Upper lobe of left lung (tissue), 6 donors: ENCODE results near the gene ARHGEF4. TPM values are rescaled to one million over a fixed set of nuclear protein-coding genes. Genes with fewer than 3 reads are reported as not detected.

Source experiments
- ATAC-seq, 2 donors: fragments of 200-7000 bp; cut with Tn5 transposase; one replicate each; pipeline ENCODE4 v1.9.1; 2022; ENCODE audit warnings: mild to moderate bottlenecking in 2 of 2, moderate library complexity in 2 of 2; ENCODE audit not compliant: low FRiP score in 2 of 2
- DNase-seq, 2 donors: peaks; one replicate each; pipeline ENCODE4 v3.0.0-alpha.2; 2019 to 2020
- H3K27ac ChIP-seq, 4 donors: fragments of 200-600 bp; sonication (generic); one replicate each; pipeline ENCODE4 v1.5.1; 2016 to 2019
- H3K27me3 ChIP-seq, 4 donors: fragments of 200-600 bp; sonication (generic); one replicate each; pipeline ENCODE4 v1.5.1; 2017 to 2019
- H3K36me3 ChIP-seq, 4 donors: fragments of 200-600 bp; sonication (generic); one replicate each; pipeline ENCODE4 v1.5.1; 2016 to 2019
- H3K4me1 ChIP-seq, 4 donors: fragments of 200-600 bp; sonication (generic); one replicate each; pipeline ENCODE4 v1.5.1; 2018 to 2019
- H3K4me3 ChIP-seq, 4 donors: fragments of 200-600 bp; sonication (generic); one replicate each; pipeline ENCODE4 v1.5.1; 2017 to 2019; ENCODE audit warnings: mild to moderate bottlenecking in 2 of 4, moderate library complexity in 1 of 4
- H3K9me3 ChIP-seq, 4 donors: fragments of 200-600 bp; sonication (generic); one replicate each; pipeline ENCODE4 v1.5.1; 2018 to 2019
- EP300 ChIP-seq, 4 donors: sonication (generic); formaldehyde crosslinking; IDR thresholded peaks; one replicate each; pipeline ENCODE4 v1.5.1; 2017; ENCODE audit warnings: antibody characterized with exemption in 4 of 4, control low read depth in 2 of 4
- POLR2A ChIP-seq, 4 donors: fragments of 450-650 bp; IDR thresholded peaks; one replicate each; pipeline ENCODE4 v1.5.1; 2016 to 2017; ENCODE audit warnings: antibody characterized with exemption in 4 of 4, mild to moderate bottlenecking in 2 of 4
- POLR2AphosphoS5 ChIP-seq, 2 donors: sonication (generic); formaldehyde crosslinking; IDR thresholded peaks; one replicate each; pipeline ENCODE4 v1.5.1; 2017; ENCODE audit warnings: antibody characterized with exemption in 2 of 2
- WGBS, 2 donors: methylation state at CpG; one replicate each; pipeline ENCODE4 v1.1.5; 2017 to 2018; 5-methylcytosine and 5-hydroxymethylcytosine counted together
- total RNA-seq, 6 donors: library from RNA; depleted of rRNA in 4 of 6; stranded (reverse); fragments of >200 nt in 4 of 6; gene quantifications; one replicate each; pipeline versions ENCODE4 v1.1.0 to v1.2.1, GENCODE V29; 2016 to 2021
- TF ChIP-seq, protein P1 (sequence below), 6 experiments: fragments of 450-650 bp in 4 of 6; fragments of 200-600 bp in 2 of 6; sonication (generic) in 2 of 6; IDR thresholded peaks; one replicate each; pipeline ENCODE4 v1.5.1; 2016 to 2019; ENCODE audit warnings: antibody characterized with exemption in 6 of 6
- donor health status: DM: no; HTN: no; CAD: no; lungs with moderate emphysema.
- donor health status: DM: no; HTN: yes; CAD: no; lungs with severe emphysema.

The ARHGEF4 gene
- total RNA-seq, 6 donors from 2014 or later, result 10.1 to 101 (median 22.5) TPM

DNA sequence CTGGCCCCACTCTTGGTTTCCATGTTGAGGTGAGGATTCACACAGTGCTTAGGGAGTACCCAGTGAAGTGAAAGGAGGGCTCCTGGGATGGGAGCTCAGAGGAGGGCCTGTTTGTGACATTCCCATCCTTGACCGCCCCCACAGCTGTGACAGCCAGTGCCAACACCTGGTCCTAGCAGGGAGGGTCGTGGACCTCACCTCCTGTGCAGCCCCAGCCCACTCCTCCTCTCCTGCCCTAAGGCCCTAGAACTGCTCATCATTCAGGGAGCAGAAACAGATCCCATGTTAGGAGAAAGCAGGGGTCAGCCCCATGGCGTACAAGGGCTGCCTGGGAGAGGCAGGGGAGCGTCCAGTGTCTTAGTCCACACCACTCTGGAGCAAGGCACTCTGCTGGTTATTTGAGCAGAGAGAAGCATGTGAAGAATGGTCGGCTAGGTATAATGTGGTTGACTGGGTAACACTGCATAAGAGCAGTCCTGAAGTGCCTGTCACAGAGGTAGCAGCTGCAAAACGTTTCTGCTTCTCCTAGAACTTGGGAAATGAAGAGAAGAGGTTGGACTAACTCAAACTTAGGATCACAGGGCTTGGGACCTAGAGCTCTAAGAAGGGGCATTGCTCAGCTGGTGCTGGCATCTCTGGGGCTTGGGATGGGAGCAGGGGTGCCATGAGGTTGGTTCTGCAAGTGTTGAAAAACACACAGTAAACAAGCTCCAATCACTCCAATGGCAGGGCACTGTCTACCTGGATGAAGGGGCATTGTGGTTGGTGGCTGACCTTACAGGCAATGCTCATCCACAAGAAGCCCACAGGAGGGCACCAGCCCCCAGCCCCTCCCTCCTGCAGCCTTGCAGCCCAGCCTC lies 200.9 kb downstream of the ARHGEF4 start:
- Histone ChIP-seq H3K27ac (no peak overlapping the region), H3K27me3 (peaks cover 0 to 13% (median 5%) of the 10 kb centered on the region in 4 donors), H3K9me3 (no peaks in the 10 kb centered on the region), H3K36me3 (no peaks in the 10 kb centered on the region), H3K4me1 (peaks cover 0 to 34% (median 9%) of the 10 kb centered on the region in 4 donors), H3K4me3 (no peak overlapping the region)
- 30 to 53% methylated on average over 5 to 6 of the region's 6 CpGs for WGBS, 2 donors
- no peak for DNase-seq
- TF ChIP-seq POLR2A (IDR thresholded peaks at IDR 0.05), result no peak
- TF ChIP-seq, protein P1, sequence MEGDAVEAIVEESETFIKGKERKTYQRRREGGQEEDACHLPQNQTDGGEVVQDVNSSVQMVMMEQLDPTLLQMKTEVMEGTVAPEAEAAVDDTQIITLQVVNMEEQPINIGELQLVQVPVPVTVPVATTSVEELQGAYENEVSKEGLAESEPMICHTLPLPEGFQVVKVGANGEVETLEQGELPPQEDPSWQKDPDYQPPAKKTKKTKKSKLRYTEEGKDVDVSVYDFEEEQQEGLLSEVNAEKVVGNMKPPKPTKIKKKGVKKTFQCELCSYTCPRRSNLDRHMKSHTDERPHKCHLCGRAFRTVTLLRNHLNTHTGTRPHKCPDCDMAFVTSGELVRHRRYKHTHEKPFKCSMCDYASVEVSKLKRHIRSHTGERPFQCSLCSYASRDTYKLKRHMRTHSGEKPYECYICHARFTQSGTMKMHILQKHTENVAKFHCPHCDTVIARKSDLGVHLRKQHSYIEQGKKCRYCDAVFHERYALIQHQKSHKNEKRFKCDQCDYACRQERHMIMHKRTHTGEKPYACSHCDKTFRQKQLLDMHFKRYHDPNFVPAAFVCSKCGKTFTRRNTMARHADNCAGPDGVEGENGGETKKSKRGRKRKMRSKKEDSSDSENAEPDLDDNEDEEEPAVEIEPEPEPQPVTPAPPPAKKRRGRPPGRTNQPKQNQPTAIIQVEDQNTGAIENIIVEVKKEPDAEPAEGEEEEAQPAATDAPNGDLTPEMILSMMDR (IDR thresholded peaks at IDR 0.05), result no peak
- no peak for TF ChIP-seq EP300 (IDR thresholded peaks at IDR 0.05)
- no peak for TF ChIP-seq POLR2AphosphoS5 (IDR thresholded peaks at IDR 0.05)
- ATAC-seq, result no peak

- TF ChIP-seq, protein P1 (IDR thresholded peaks at IDR 0.05), result no peak
- TF ChIP-seq POLR2AphosphoS5 (IDR thresholded peaks at IDR 0.05), result no peak
- no peak for TF ChIP-seq POLR2A (IDR thresholded peaks at IDR 0.05)
- TF ChIP-seq EP300 (IDR thresholded peaks at IDR 0.05), result no peak
- Histone ChIP-seq H3K9me3 (no peaks in the 10 kb centered on the region), H3K4me3 (no peak overlapping the region), H3K4me1 (peaks cover 0 to 34% (median 9%) of the 10 kb centered on the region in 4 donors), H3K27ac (no peak overlapping the region), H3K27me3 (peaks cover 0 to 13% (median 5%) of the 10 kb centered on the region in 4 donors), H3K36me3 (no peaks in the 10 kb centered on the region)
- 88 to 90% methylated on average over 6 to 17 of the region's 17 CpGs for WGBS, 2 donors
- ATAC-seq (no peak), DNase-seq (peak in 1 of 2 donors; percentile 64)
These were observed 201.8 kb downstream of the ARHGEF4 start for GRCh38 chr2:131038258-131039100.

DNA sequence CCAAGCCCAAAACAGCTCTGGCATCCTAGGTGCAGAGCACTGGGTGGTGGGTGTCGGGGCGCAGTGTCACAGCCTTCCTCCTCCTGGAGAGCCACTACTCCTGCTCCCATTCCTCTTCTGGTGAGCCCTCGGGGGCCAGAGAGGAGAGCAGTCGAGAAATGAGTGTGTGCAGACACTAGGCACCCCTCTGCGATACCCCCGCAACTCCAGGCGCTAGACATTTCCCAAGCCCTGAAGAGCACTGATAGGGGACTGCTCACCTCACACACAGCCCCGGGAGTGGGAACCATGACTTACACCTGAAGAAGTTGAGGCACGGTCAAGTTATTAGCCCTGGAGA lies 202.4 kb downstream of the ARHGEF4 start:
- WGBS, 2 donors, result 91 to 96% methylated on average over 9 of the region's 9 CpGs
- no peak overlapping the region for H3K27ac ChIP-seq
- H3K4me1 ChIP-seq, result peaks cover 0 to 34% (median 9%) of the 10 kb centered on the region in 4 donors
- peaks cover 0 to 13% (median 5%) of the 10 kb centered on the region in 4 donors for H3K27me3 ChIP-seq
- no peak for TF ChIP-seq EP300 (IDR thresholded peaks at IDR 0.05)
- DNase-seq, result no peak
- no peaks in the 10 kb centered on the region for H3K9me3 ChIP-seq
- ATAC-seq, result no peak
- H3K4me3 ChIP-seq, result no peak overlapping the region
- no peaks in the 10 kb centered on the region for H3K36me3 ChIP-seq

- Histone ChIP-seq H3K27me3 (peaks cover 0 to 13% (median 4%) of the 10 kb centered on the region in 4 donors), H3K9me3 (no peaks in the 10 kb centered on the region), H3K36me3 (no peaks in the 10 kb centered on the region), H3K4me1 (peaks cover 0 to 29% (median 9%) of the 10 kb centered on the region in 4 donors), H3K4me3 (peak overlapping the region in 2 of 4 donors; percentile 15 to 19), H3K27ac (no peak overlapping the region)
- ATAC-seq, result no peak
- 81% methylated on average over 9 of the region's 23 CpGs; no CpG with 5 or more reads in 1 of the 2 donors for WGBS, 2 donors
- peak in 1 of 2 donors; percentile 60 for DNase-seq
- TF ChIP-seq POLR2A (IDR thresholded peaks at IDR 0.05), result no peak
- TF ChIP-seq, protein P1 (IDR thresholded peaks at IDR 0.05), result no peak
- TF ChIP-seq EP300 (IDR thresholded peaks at IDR 0.05), result no peak
- no peak for TF ChIP-seq POLR2AphosphoS5 (IDR thresholded peaks at IDR 0.05)
These were observed 202.8 kb downstream of the ARHGEF4 start for GRCh38 chr2:131039535-131039907.
